Astrocyte (in vitro differentiated cells and primary cell): ENCODE data around the gene ARCN1. TPM values are rescaled to one million over a fixed set of nuclear protein-coding genes. Genes with fewer than 3 reads are reported as not detected.

ENCODE experiments used
- DNase-seq: peaks from one replicate; pipeline ENCODE4 v3.0.0-alpha.2; 2010; ENCODE audit warnings: low read depth
- FAIRE-seq: peaks from 2 replicates; lab custom pipeline; 2011; peaks lifted over from hg19 to GRCh38; lab: Jason Lieb, UNC
- H2AFZ ChIP-seq: 2 replicates; pipeline ENCODE4 v1.6.0; 2012; ENCODE audit warnings: low read depth, low read length, inconsistent platforms
- H3K27ac ChIP-seq: 2 replicates; pipeline ENCODE4 v1.5.1; 2011; ENCODE audit warnings: low read depth, low read length, inconsistent platforms
- H3K27me3 ChIP-seq: 2 replicates; pipeline ENCODE4 v1.6.0; 2011; ENCODE audit warnings: low read length, inconsistent platforms; ENCODE audit not compliant: insufficient read depth
- H3K36me3 ChIP-seq: 2 replicates; pipeline ENCODE4 v1.5.1; 2011; ENCODE audit warnings: low read length, inconsistent platforms; ENCODE audit not compliant: insufficient read depth
- H3K4me1 ChIP-seq: 2 replicates; pipeline ENCODE4 v1.5.1; 2011; ENCODE audit warnings: low read length, inconsistent platforms; ENCODE audit not compliant: insufficient read depth
- H3K4me2 ChIP-seq: 2 replicates; pipeline ENCODE4 v1.6.0; 2012; ENCODE audit warnings: low read length, inconsistent platforms
- H3K4me3 ChIP-seq: 2 replicates; pipeline ENCODE4 v1.5.1; 2011; ENCODE audit warnings: low read depth, mild to moderate bottlenecking, low read length, inconsistent platforms; ENCODE audit not compliant: insufficient read depth
- H3K79me2 ChIP-seq: 2 replicates; pipeline ENCODE4 v1.6.0; 2012; ENCODE audit warnings: mild to moderate bottlenecking, low read length, inconsistent platforms; ENCODE audit not compliant: insufficient read depth
- H3K9ac ChIP-seq: 2 replicates; pipeline ENCODE4 v1.6.0; 2012; ENCODE audit warnings: mild to moderate bottlenecking, low read length, inconsistent platforms
- H3K9me3 ChIP-seq: 2 replicates; pipeline ENCODE4 v1.5.1; 2012; ENCODE audit warnings: low read depth, mild to moderate bottlenecking, low read length, inconsistent platforms; ENCODE audit not compliant: insufficient read depth
- H4K20me1 ChIP-seq: 2 replicates; pipeline ENCODE4 v1.6.0; 2012; ENCODE audit warnings: low read length, inconsistent platforms; ENCODE audit not compliant: insufficient read depth
- H3K27ac Mint-ChIP-seq: one replicate; pipeline ENCODE4 v1.8.0; 2021; ENCODE audit warnings: mild to moderate bottlenecking, mixed read lengths; ENCODE audit not compliant: unreplicated experiment
- H3K27me3 Mint-ChIP-seq: one replicate; pipeline ENCODE4 v1.8.0; 2021; ENCODE audit warnings: low read depth, mixed read lengths; ENCODE audit not compliant: unreplicated experiment
- H3K36me3 Mint-ChIP-seq: one replicate; pipeline ENCODE4 v1.8.0; 2021; ENCODE audit warnings: low read depth, mixed read lengths; ENCODE audit not compliant: unreplicated experiment
- H3K4me1 Mint-ChIP-seq: one replicate; pipeline ENCODE4 v1.8.0; 2021; ENCODE audit warnings: low read depth, mixed read lengths; ENCODE audit not compliant: unreplicated experiment
- H3K4me3 Mint-ChIP-seq: one replicate; pipeline ENCODE4 v1.8.0; 2021; ENCODE audit warnings: mild to moderate bottlenecking, moderate library complexity, mixed read lengths; ENCODE audit not compliant: unreplicated experiment
- H3K9me3 Mint-ChIP-seq: one replicate; pipeline ENCODE4 v1.8.0; 2021; ENCODE audit warnings: mild to moderate bottlenecking, mixed read lengths; ENCODE audit not compliant: unreplicated experiment
- EZH2 ChIP-seq: IDR thresholded peaks from 2 replicates; pipeline ENCODE4 v1.6.1; 2012; ENCODE audit warnings: mild to moderate bottlenecking, low read length, inconsistent platforms; ENCODE audit not compliant: insufficient read depth
- total RNA-seq: library from RNA; stranded (reverse); gene quantifications from 2 replicates; pipeline ENCODE4 v1.2.1, GENCODE V29; 2021
- TF ChIP-seq, protein P1 (sequence below): IDR thresholded peaks from 2 replicates; pipeline ENCODE4 v1.5.1; 2011; ENCODE audit warnings: low read depth, mild to moderate bottlenecking, inconsistent platforms, low read length, moderate library complexity; ENCODE audit not compliant: insufficient read depth

ARCN1 gene
- total RNA-seq, 1 donor from 2014 or later, result 255 TPM

- peaks cover 66% of the 10 kb centered on the region for H3K36me3 ChIP-seq
These were observed 56.8 kb downstream of the ARCN1 start for GRCh38 chr11:118628861-118629549.

DNA sequence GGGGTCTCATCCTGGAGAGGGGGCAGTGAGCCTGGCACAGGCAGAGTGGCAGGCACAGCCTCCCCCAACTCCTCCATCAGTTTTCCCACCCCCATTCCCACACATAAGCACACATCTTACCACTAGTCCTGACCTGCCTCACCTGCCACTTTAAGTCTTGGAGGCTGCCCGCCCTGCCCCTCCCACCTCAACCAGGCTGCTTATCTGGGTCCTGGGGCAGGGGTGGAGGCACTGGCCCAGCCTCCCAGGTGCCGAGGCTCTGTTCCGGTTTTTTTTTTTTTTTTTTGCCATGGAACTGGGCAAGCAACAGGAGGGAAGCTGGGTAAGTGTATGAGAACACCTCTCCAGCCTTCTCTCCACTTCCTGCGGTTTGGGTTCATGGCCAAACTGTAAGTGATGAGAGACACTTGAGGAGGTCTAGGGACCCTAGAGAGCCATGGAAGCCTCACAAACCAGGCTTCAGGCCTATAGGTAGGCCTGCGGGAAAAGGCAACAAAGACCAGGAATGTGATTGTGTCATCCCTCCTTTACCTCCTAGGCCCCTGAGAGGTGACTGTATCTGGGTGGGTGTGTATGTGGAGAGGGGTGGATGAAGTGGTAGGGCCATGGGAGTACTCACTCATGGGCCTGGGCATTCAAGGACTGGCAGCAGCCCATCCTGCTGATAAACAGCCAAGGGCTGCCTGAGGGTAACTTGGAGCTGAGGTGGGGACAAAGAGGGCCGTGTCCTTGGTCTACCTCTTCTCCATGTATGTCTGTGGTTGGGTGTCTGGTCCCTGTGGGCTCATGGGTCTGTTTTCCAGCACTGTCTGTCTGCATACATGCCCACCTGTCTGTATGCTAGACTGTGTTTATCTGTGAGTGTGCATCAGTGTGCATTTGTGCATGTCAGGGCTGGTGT is 57.8 kb downstream of the ARCN1 start:
- FAIRE-seq (no peak), DNase-seq (no peak)
- no peaks in the 10 kb centered on the region for H3K9me3 Mint-ChIP-seq
- Histone ChIP-seq H2AFZ (no peak overlapping the region), H3K4me2 (no peak overlapping the region), H3K4me1 (peaks cover 25% of the 10 kb centered on the region), H3K9me3 (no peaks in the 10 kb centered on the region), H3K4me3 (no peak overlapping the region), H3K27me3 (no peaks in the 10 kb centered on the region), H3K36me3 (peaks cover 62% of the 10 kb centered on the region), H4K20me1 (peaks cover 97% of the 10 kb centered on the region), H3K9ac (no peak overlapping the region), H3K27ac (no peak overlapping the region), H3K79me2 (peaks cover 85% of the 10 kb centered on the region)
- H3K27me3 Mint-ChIP-seq, result no peaks in the 10 kb centered on the region
- no peak overlapping the region for H3K27ac Mint-ChIP-seq
- TF ChIP-seq, protein P1, sequence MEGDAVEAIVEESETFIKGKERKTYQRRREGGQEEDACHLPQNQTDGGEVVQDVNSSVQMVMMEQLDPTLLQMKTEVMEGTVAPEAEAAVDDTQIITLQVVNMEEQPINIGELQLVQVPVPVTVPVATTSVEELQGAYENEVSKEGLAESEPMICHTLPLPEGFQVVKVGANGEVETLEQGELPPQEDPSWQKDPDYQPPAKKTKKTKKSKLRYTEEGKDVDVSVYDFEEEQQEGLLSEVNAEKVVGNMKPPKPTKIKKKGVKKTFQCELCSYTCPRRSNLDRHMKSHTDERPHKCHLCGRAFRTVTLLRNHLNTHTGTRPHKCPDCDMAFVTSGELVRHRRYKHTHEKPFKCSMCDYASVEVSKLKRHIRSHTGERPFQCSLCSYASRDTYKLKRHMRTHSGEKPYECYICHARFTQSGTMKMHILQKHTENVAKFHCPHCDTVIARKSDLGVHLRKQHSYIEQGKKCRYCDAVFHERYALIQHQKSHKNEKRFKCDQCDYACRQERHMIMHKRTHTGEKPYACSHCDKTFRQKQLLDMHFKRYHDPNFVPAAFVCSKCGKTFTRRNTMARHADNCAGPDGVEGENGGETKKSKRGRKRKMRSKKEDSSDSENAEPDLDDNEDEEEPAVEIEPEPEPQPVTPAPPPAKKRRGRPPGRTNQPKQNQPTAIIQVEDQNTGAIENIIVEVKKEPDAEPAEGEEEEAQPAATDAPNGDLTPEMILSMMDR, result no peak
- no peak for TF ChIP-seq EZH2
- H3K4me3 Mint-ChIP-seq, result no peak overlapping the region
- peaks cover 34% of the 10 kb centered on the region for H3K4me1 Mint-ChIP-seq
- peaks cover 27% of the 10 kb centered on the region for H3K36me3 Mint-ChIP-seq

More at GRCh38 chr11:118628861-118629549, 56.8 kb downstream of the ARCN1 start:
- H3K4me1 ChIP-seq, result peaks cover 21% of the 10 kb centered on the region
- H3K4me3 ChIP-seq, result no peak overlapping the region
- Mint-ChIP-seq H3K27me3 (no peaks in the 10 kb centered on the region), H3K4me1 (peaks cover 31% of the 10 kb centered on the region), H3K27ac (no peak overlapping the region), H3K9me3 (no peaks in the 10 kb centered on the region), H3K4me3 (peak overlapping the region; percentile 71), H3K36me3 (peaks cover 27% of the 10 kb centered on the region)
- no peak for FAIRE-seq
- peaks cover 91% of the 10 kb centered on the region for H3K79me2 ChIP-seq
- no peak overlapping the region for H3K27ac ChIP-seq
- H3K9ac ChIP-seq, result no peak overlapping the region
- no peak overlapping the region for H3K4me2 ChIP-seq
- no peak for DNase-seq
- H4K20me1 ChIP-seq, result peaks cover 95% of the 10 kb centered on the region
- TF ChIP-seq, protein P1, result no peak
- no peaks in the 10 kb centered on the region for H3K27me3 ChIP-seq
- no peak overlapping the region for H2AFZ ChIP-seq
- no peaks in the 10 kb centered on the region for H3K9me3 ChIP-seq
